Muscle layer of duodenum (tissue), 2 donors: ENCODE data around the gene ECT2L.

ENCODE experiments used
- H3K27ac ChIP-seq: one replicate; pipeline ENCODE4 v1.7.0; 2013; ENCODE audit warnings: mild to moderate bottlenecking, low read length
- H3K27me3 ChIP-seq: one replicate; pipeline ENCODE4 v1.7.0; 2013; ENCODE audit warnings: low read depth, mild to moderate bottlenecking, control low read depth, low read length
- H3K36me3 ChIP-seq, 2 donors: one replicate each; pipeline ENCODE4 v1.7.0; 2013; ENCODE audit warnings: low read length in 2 of 2, control low read depth in 1 of 2, mild to moderate bottlenecking in 1 of 2; ENCODE audit not compliant: insufficient read depth in 2 of 2, control insufficient read depth in 1 of 2
- H3K4me1 ChIP-seq, 2 donors: one replicate each; pipeline ENCODE4 v1.7.0; 2013; ENCODE audit warnings: low read length in 2 of 2, mild to moderate bottlenecking in 2 of 2, control low read depth in 1 of 2, moderate library complexity in 1 of 2; ENCODE audit not compliant: insufficient read depth in 2 of 2, control insufficient read depth in 1 of 2
- H3K4me3 ChIP-seq, 2 donors: one replicate each; pipeline ENCODE4 v1.7.0; 2013; ENCODE audit warnings: low read length in 2 of 2, low read depth in 1 of 2, mild to moderate bottlenecking in 1 of 2
- H3K9me3 ChIP-seq, 2 donors: one replicate each; pipeline ENCODE4 v1.7.0; 2013; ENCODE audit warnings: low read length in 2 of 2, control low read depth in 1 of 2, mild to moderate bottlenecking in 1 of 2; ENCODE audit not compliant: control insufficient read depth in 1 of 2
- donor health status: healthy.

Gene ECT2L

DNA sequence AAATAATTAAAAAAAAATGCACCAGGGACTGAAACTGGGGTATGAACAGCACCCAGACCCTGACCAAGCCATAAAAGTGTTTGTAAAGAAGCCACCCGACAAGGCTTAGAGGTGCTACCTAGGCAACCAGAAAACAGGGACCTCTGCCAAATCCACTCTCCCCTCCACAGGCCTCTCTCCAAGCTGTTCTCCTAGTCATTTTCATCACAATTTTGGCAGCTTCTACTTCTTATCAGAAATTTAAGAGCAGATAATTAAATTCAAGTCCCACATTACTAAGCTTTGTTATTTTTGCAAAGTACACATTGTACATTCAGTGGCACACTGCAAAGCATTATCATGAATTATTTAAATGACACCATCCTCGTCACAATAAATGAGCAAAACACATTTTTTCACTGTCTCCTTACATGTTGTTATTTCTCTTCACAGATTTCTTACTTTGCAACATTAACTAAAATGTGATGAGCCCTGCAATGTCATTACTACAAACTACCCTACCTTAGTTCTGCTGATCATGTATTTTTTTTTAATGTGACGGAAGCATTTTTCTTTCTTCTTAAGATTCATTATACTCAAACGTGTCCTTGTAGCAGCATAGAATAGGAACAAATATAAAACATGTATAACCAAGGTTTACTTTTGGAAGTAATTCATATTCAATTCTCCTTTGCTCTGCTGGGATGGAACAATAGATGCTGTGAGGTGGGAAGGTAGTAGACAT is 38.1 kb downstream of the ECT2L start:
- no peaks in the 10 kb centered on the region for H3K36me3 ChIP-seq
- H3K27me3 ChIP-seq: no peaks in the 10 kb centered on the region
- no peaks in the 10 kb centered on the region for H3K9me3 ChIP-seq
- no peak overlapping the region for H3K27ac ChIP-seq
- H3K4me1 ChIP-seq: peaks cover 0 to 13% of the 10 kb centered on the region in 2 donors
- no peak overlapping the region for H3K4me3 ChIP-seq

DNA sequence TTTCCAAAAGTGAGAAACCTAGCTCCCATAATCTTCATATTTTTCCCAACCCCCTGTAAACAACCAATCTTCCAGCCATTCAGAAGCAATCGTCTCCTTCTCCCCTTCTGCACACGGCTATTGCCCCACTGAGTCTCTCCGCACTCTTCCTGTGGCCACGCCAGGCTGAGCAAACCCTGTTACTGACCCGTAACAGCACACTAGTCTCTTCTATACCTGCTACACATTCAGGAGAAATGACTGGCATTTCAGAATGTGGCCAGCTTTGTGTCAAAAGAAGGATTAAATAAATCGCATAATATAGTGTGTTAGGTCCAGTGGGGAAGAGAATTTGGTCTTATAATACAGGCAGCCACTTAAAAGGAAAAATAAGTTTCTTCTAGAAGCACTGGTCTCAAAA is 41.4 kb downstream of the ECT2L start:
- H3K27ac ChIP-seq: no peak overlapping the region
- peaks cover 0 to 13% of the 10 kb centered on the region in 2 donors for H3K4me1 ChIP-seq
- H3K27me3 ChIP-seq: no peaks in the 10 kb centered on the region
- no peak overlapping the region for H3K4me3 ChIP-seq
- no peaks in the 10 kb centered on the region for H3K9me3 ChIP-seq
- H3K36me3 ChIP-seq: no peaks in the 10 kb centered on the region

DNA sequence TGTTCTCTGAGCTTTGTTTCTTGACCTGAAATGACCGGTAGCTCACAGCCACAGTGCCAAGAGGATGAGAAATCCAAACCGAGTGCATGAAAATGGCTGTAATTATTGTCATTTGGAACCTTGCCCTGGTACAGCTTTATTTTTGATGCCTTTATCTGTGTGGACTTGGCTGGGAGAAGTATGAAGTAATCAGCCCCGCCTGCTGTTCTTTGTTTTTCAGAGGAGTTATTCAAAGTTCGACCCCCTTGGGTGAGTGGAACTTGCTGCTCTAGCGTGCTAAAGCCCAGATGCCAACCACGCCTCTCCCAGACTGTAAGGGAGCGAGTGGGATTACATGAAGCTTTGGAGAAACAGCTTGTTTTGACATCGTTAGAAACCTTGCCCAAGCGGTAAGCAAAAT is 48.3 kb downstream of the ECT2L start:
- H3K36me3 ChIP-seq: no peaks in the 10 kb centered on the region
- no peak overlapping the region for H3K27ac ChIP-seq
- no peaks in the 10 kb centered on the region for H3K9me3 ChIP-seq
- H3K4me3 ChIP-seq: no peak overlapping the region
- no peaks in the 10 kb centered on the region for H3K27me3 ChIP-seq
- H3K4me1 ChIP-seq: no peaks in the 10 kb centered on the region

DNA sequence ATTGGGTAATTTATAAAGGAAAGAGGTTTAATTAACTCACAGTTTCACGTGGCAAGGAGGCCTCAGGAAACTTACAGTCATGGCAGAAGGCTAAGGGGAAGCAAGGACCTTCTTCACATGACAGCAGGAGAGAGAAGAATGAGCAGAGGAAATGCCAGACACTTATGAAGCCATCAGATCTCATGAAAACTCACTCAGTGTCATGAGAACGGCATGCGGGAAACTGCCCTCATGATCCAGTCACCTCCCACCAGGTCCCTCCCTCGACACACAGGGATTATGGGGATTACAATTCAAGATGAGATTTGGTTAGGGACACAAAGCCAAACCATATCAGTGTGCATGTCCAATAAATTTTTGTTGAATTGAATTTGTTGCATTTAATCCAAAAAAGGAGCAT is 52.0 kb downstream of the ECT2L start:
- Histone ChIP-seq H3K36me3 (no peaks in the 10 kb centered on the region), H3K9me3 (no peaks in the 10 kb centered on the region), H3K4me1 (no peaks in the 10 kb centered on the region), H3K4me3 (no peak overlapping the region), H3K27me3 (no peaks in the 10 kb centered on the region), H3K27ac (no peak overlapping the region)

DNA sequence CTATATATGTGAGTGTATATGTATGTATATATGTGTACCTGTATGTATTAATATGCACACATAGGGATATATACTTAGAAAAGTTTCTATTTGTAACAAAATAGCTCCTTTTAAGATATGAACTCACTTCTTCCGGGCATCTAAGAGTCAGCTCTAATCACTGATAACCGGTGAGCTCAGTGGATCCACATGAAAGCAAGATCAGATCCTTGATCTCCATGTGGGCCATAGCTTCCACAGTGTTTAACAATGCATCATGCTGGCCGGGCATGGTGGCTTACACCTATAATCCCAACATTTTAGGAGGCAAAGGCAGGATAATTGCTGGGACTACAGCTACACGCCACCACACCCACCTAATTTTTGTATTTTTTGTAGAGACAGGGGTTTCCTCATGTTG is 52.6 kb downstream of the ECT2L start:
- H3K36me3 ChIP-seq: no peaks in the 10 kb centered on the region
- H3K4me3 ChIP-seq: no peak overlapping the region
- H3K27me3 ChIP-seq: no peaks in the 10 kb centered on the region
- H3K4me1 ChIP-seq: no peaks in the 10 kb centered on the region
- H3K27ac ChIP-seq: no peak overlapping the region
- no peaks in the 10 kb centered on the region for H3K9me3 ChIP-seq

DNA sequence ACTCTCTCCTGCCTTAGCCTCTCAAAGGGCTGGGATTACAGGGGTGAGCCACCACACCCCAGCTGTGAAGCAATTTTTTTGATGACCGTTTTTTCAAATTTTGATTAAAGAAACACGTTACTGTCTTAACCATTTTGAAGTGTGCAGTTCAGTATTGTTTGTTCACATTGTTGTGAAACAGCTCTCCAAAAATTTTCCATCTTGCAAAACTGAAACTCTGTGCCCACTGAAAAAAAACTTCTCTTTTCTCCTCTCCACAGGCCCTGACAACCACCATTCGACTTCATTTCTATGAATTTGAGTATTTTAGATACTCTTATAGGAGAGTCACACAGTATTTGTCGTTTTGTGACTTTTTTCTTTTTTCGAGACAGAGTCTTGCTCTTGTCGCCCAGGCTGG is 53.9 kb downstream of the ECT2L start:
- no peaks in the 10 kb centered on the region for H3K27me3 ChIP-seq
- no peaks in the 10 kb centered on the region for H3K9me3 ChIP-seq
- no peak overlapping the region for H3K27ac ChIP-seq
- H3K4me3 ChIP-seq: no peak overlapping the region
- no peaks in the 10 kb centered on the region for H3K4me1 ChIP-seq
- no peaks in the 10 kb centered on the region for H3K36me3 ChIP-seq

DNA sequence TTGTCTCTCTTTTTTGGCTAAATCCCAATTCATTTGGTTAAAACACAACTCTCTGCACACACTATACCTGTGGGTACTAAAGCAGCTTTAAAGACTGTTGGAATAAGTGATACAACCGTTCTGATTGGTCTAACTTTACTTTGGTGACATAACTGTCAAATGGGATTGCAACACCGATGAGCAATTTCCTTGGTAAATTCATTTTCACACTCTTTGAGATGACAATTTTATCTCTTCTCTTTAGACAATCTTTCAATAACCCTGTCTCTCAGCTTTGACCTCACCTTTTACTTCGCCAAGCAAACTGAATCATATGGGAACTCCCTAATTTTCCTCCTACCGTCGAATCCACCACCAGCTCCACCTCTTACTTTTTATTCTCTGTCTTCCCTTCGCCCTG is 60.8 kb downstream of the ECT2L start:
- Histone ChIP-seq H3K4me1 (no peaks in the 10 kb centered on the region), H3K4me3 (no peak overlapping the region), H3K27ac (no peak overlapping the region), H3K27me3 (no peaks in the 10 kb centered on the region), H3K9me3 (no peaks in the 10 kb centered on the region), H3K36me3 (no peaks in the 10 kb centered on the region)

DNA sequence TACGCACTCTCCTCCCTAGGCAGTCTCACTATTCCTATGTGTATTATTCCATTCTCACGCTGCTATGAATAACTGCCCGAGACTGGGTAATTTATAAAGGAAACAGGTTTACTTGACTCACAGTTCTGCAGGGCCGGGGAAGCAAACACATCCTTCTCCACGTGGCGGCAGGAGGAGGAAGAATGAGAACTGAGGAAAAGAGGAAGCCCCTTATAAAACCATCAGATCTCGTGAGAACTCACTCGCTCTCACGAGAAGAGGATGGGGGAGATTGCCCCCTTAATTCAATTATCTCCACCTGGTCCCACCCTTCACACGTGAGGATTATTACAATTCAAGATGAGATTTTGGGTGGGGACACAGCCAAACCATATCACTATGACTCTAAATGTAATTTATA is 61.9 kb downstream of the ECT2L start:
- H3K27me3 ChIP-seq: no peaks in the 10 kb centered on the region
- H3K36me3 ChIP-seq: no peaks in the 10 kb centered on the region
- no peak overlapping the region for H3K27ac ChIP-seq
- no peaks in the 10 kb centered on the region for H3K9me3 ChIP-seq
- H3K4me1 ChIP-seq: no peaks in the 10 kb centered on the region
- H3K4me3 ChIP-seq: no peak overlapping the region

DNA sequence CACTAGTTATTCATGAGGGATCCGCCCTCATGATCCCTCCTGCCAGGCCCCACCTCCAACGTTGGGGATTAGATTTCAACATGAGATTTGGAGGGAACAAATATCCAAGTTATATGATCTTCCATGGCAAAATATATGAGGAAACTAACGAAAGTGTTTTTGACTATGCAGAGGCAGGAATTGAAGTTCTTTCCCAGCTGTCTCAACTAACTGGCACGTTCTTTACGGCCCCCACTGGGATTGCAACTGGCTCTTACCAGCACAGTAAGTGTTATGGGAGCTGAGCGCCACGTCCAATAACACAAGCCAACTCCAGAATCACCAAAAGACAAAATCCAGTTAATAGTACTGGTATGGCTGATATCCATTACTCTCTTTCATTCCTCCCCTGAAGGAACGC is 66.6 kb downstream of the ECT2L start:
- no peaks in the 10 kb centered on the region for H3K27me3 ChIP-seq
- no peaks in the 10 kb centered on the region for H3K36me3 ChIP-seq
- H3K4me1 ChIP-seq: peaks cover 0 to 9% of the 10 kb centered on the region in 2 donors
- H3K9me3 ChIP-seq: no peaks in the 10 kb centered on the region
- no peak overlapping the region for H3K4me3 ChIP-seq
- no peak overlapping the region for H3K27ac ChIP-seq

DNA sequence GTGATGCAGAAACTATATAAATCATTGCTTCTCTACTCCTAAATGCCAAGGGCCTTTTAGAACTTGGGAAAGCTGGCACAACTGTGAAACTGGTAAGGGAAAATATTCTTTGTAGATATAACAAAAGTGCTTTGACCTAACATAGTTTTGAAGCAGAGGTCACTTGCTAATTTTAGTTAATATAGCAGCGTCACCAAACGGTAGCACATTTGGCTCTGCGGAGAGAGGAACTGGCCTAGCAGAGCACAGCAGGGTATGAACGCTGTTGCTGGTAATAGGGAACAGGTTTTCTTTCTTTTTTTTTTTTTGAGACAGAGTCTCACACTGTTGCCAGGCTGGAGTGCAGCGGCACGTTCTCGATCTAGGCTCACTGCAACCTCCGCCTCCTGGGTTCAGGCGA is 67.4 kb downstream of the ECT2L start:
- Histone ChIP-seq H3K27ac (no peak overlapping the region), H3K4me3 (no peak overlapping the region), H3K4me1 (peaks cover 0 to 13% of the 10 kb centered on the region in 2 donors), H3K36me3 (no peaks in the 10 kb centered on the region), H3K27me3 (no peaks in the 10 kb centered on the region), H3K9me3 (no peaks in the 10 kb centered on the region)

DNA sequence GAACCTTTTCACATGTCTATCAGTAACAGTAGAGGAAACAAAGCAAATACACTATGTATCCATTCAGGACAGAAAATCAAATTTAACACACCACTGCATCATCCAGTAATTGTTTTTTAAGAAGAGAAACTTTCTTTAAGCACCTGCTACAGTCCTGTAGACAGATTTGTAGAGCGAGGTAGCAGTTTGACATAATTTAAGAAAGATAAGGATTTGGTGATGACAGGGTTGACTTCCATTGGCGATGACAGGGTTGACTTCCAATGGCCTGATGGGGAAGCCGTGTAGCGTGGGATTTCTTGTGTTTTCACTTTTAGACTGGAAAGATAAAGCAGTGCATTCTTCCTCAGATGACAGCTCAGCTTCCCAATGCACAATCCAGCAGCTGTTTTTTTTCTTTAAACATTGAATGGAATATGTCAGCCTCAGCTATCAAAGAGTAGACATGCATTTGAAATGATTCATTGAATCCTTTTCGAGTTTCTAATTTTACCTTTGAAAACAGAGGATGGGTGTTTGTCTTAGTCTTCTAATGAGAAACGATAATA is 68.5 kb downstream of the ECT2L start:
- Histone ChIP-seq H3K27ac (no peak overlapping the region), H3K4me3 (peak overlapping the region in 1 of 2 donors; percentile 6)

More for the DNA sequence above, 68.5 kb downstream of the ECT2L start:
- Histone ChIP-seq H3K4me1 (peaks cover 0 to 23% of the 10 kb centered on the region in 2 donors), H3K27me3 (no peaks in the 10 kb centered on the region), H3K36me3 (no peaks in the 10 kb centered on the region), H3K9me3 (no peaks in the 10 kb centered on the region)
